ENCODE results near the gene SERP2. TPM values are rescaled to one million over a fixed set of nuclear protein-coding genes. Genes with fewer than 3 reads are reported as not detected.

The SERP2 gene
- total RNA-seq, 4 donors from 2014 or later, result 5.8 to 9.5 (median 7.4) TPM

GRCh38 chr13:44403461-44404056, 29.9 kb downstream of the SERP2 start:
- WGBS, result 91% methylated on average over 11 of the region's 11 CpGs
- TF ChIP-seq EP300 (IDR thresholded peaks at IDR 0.05), result no peak
- TF ChIP-seq POLR2A (IDR thresholded peaks at IDR 0.05; ENCODE audit: low read depth), result no peak
- no peak for TF ChIP-seq POLR2AphosphoS5 (IDR thresholded peaks at IDR 0.05)
- TF ChIP-seq, protein P1, sequence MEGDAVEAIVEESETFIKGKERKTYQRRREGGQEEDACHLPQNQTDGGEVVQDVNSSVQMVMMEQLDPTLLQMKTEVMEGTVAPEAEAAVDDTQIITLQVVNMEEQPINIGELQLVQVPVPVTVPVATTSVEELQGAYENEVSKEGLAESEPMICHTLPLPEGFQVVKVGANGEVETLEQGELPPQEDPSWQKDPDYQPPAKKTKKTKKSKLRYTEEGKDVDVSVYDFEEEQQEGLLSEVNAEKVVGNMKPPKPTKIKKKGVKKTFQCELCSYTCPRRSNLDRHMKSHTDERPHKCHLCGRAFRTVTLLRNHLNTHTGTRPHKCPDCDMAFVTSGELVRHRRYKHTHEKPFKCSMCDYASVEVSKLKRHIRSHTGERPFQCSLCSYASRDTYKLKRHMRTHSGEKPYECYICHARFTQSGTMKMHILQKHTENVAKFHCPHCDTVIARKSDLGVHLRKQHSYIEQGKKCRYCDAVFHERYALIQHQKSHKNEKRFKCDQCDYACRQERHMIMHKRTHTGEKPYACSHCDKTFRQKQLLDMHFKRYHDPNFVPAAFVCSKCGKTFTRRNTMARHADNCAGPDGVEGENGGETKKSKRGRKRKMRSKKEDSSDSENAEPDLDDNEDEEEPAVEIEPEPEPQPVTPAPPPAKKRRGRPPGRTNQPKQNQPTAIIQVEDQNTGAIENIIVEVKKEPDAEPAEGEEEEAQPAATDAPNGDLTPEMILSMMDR (IDR thresholded peaks at IDR 0.05), result no peak
- no peak for DNase-seq (ENCODE audit: extremely low spot score)
- no peak overlapping the region for H3K4me3 ChIP-seq
- no peaks in the 10 kb centered on the region for H3K27me3 ChIP-seq
- H3K9me3 ChIP-seq, result no peaks in the 10 kb centered on the region
- no peaks in the 10 kb centered on the region for H3K36me3 ChIP-seq
- intact Hi-C loops (cut with DNase I), result no loop called here
- H3K27ac ChIP-seq (replicated peaks in 1 of 4), result no peak overlapping the region
- peaks cover 0 to 11% (median 0%) of the 10 kb centered on the region in 4 donors for H3K4me1 ChIP-seq

DNA sequence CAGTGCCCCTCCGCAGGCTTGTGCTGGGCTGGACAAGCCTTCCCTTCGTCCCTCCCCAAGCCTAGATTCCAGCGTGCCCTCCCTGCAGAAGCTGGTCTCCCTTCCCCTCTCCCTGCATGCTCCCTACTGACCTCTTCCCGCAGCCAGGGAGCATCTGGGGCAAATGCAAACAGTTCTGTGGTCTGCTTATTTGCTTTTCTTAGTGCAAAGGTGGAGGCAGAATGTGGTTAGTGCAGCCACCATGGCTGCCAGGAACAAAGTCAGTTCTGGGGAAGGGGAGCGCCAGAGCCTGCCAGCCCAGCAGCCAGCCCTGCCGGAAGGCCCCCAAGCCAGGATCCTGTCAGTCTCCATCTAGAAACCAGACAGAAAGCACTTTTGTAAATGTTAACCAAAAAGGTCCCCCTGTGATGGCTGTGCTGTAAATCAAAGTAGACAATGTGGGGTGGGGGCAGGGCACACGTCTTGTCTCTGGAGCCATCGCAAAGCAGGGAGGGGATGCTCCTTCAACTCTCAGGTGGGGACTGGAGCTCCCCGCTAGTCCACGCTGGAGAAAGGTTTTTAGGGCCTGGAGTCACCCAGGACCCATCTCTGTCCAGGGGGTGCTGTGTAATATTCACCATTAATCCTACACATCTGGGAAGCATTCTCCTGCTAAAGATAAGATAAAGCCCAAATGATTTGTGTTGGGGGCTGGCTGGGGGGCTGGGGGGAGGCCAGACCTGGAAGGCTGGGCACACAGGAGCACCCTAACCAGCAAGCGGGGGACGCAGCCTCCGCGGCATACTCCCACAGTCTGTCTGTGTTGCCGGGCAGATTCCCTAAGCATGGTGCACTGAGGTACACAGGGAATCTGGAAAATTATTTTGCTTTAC, 30.9 kb downstream of the SERP2 start:
- Histone ChIP-seq H3K36me3 (no peaks in the 10 kb centered on the region), H3K27me3 (no peaks in the 10 kb centered on the region), H3K27ac (replicated peaks in 1 of 4) (no peak overlapping the region), H3K4me3 (no peak overlapping the region), H3K4me1 (peaks cover 0 to 11% (median 0%) of the 10 kb centered on the region in 4 donors), H3K9me3 (no peaks in the 10 kb centered on the region)
- TF ChIP-seq POLR2AphosphoS5 (IDR thresholded peaks at IDR 0.05) (no peak), POLR2A (IDR thresholded peaks at IDR 0.05; ENCODE audit: low read depth) (no peak), EP300 (IDR thresholded peaks at IDR 0.05) (no peak)
- TF ChIP-seq, protein P1 (IDR thresholded peaks at IDR 0.05), result no peak
- intact Hi-C loops (cut with DNase I), result no loop called here
- DNase-seq (ENCODE audit: extremely low spot score), result no peak
- WGBS, result 85% methylated on average over 12 of the region's 15 CpGs

DNA sequence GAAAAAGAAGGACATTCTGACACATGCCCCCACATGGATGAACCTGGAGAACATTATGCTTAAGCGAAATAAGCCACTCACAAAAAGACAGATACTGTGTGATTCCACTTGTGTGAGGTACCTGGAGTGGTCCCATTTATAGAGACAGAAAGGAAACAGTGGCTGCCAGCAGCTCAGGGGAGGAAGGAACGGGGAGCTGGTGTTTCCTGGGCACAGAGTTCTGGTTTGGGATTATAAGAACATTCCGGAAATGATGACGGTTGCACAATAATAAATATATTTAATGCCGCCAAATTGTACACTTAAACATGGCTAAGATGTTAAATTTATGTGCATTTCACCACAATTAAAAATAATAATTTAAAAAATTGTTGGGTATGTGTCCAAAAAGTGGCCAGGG, 33.0 kb downstream of the SERP2 start:
- H3K27ac ChIP-seq (replicated peaks in 1 of 4), result no peak overlapping the region
- H3K4me3 ChIP-seq, result no peak overlapping the region
- no peaks in the 10 kb centered on the region for H3K36me3 ChIP-seq
- H3K4me1 ChIP-seq, result peaks cover 0 to 11% (median 0%) of the 10 kb centered on the region in 4 donors
- H3K9me3 ChIP-seq, result no peaks in the 10 kb centered on the region
- H3K27me3 ChIP-seq, result no peaks in the 10 kb centered on the region
- intact Hi-C loops (cut with DNase I), result no loop called here
- no peak for DNase-seq (ENCODE audit: extremely low spot score)
- WGBS, result 79% methylated on average over 5 of the region's 5 CpGs
- TF ChIP-seq POLR2AphosphoS5 (IDR thresholded peaks at IDR 0.05) (peak; percentile 32 to 37), EP300 (IDR thresholded peaks at IDR 0.05) (no peak)

DNA sequence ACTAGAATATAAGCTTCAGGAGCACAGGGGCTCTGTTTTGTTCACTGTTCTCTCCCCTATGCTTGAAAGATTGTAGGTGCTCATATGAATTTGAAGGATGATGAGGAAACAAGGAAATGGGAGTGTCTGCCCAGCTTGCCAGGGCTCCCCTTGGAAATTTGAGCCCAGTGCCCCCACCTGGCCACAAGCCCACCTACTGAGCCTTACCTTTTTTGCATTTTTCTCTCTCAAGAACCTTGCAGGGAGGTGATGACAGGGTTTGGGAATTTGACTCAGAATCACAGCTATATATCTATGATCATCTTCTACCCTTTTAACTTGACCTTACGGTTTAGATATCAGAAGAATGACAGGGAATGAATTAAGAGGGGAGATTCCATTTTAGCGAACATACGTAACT, 33.8 kb downstream of the SERP2 start:
- intact Hi-C loops (cut with DNase I), result no loop called here

DNA sequence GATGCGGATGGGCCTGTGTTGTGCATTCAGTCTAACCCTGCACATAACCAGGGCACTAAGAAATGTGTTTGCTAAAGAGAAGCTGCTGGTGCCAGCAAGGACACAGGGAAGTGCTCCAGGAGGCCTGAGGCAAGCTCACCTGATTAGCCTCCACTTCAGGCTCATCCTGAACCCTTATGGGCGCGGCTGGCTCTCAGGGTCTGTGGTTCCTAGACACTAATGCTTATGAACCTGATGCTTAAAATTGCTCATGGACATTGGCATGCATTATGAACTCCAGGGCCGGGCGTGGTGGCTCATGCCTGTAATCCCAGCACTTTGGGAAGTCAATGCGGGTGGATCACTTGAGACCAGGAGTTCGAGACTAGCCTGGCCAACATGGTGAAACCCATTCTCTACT, 34.3 kb downstream of the SERP2 start:
- intact Hi-C loops (cut with DNase I), result no loop called here

More for the DNA sequence above, 33.8 kb downstream of the SERP2 start:
- DNase-seq (ENCODE audit: extremely low spot score), result no peak
- Histone ChIP-seq H3K27ac (replicated peaks in 1 of 4) (no peak overlapping the region), H3K9me3 (no peaks in the 10 kb centered on the region), H3K4me1 (peaks cover 0 to 11% (median 0%) of the 10 kb centered on the region in 4 donors), H3K27me3 (no peaks in the 10 kb centered on the region), H3K4me3 (no peak overlapping the region), H3K36me3 (no peaks in the 10 kb centered on the region)
- TF ChIP-seq, protein P1 (IDR thresholded peaks at IDR 0.05), result no peak
- TF ChIP-seq EP300 (IDR thresholded peaks at IDR 0.05), result no peak
- WGBS, result 65% methylated on average over 3 of the region's 3 CpGs

More for the DNA sequence above, 34.3 kb downstream of the SERP2 start:
- Histone ChIP-seq H3K27ac (replicated peaks in 1 of 4) (no peak overlapping the region), H3K4me1 (peaks cover 0 to 11% (median 0%) of the 10 kb centered on the region in 4 donors), H3K4me3 (no peak overlapping the region), H3K27me3 (no peaks in the 10 kb centered on the region), H3K9me3 (no peaks in the 10 kb centered on the region), H3K36me3 (no peaks in the 10 kb centered on the region)
- no peak for DNase-seq (ENCODE audit: extremely low spot score)
- WGBS, result 98% methylated on average over 7 of the region's 7 CpGs
- TF ChIP-seq POLR2AphosphoS5 (IDR thresholded peaks at IDR 0.05) (no peak), POLR2A (IDR thresholded peaks at IDR 0.05; ENCODE audit: low read depth) (no peak), EP300 (IDR thresholded peaks at IDR 0.05) (no peak)
- TF ChIP-seq, protein P1 (IDR thresholded peaks at IDR 0.05), result no peak

All from esophagus muscularis mucosa (tissue), 4 donors.